ENCODE measurements around the gene HOXC12.

Gene HOXC12

DNA sequence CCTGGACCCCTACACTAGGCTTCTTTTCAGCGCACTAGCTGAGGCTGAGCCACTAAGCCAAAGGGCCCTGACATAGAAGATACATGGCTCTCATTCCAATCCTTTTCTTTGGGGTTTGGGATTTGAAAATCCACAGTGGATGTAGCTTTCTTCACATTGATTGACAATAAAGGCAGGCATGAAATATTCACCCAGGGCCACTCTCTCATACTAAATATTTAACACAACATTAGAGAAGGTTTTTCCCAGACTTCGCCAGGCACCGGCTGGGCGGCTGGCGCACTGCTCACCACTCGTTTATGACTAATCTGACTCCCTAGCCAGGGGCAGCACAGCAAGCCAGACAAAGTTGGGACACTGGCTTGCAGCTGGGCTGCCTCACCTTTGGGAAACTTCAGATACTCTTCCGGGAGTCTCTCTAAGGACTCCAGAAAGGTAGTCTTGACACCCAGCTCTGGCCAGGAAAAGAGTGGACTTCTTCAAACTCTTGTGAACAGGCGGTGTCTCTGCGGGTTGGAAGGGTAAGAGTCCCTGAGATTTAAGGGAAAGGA, 17.5 kb downstream of the HOXC12 start:
- no peak for DNase-seq (ENCODE audit: low read depth in 3 of 3)

DNA sequence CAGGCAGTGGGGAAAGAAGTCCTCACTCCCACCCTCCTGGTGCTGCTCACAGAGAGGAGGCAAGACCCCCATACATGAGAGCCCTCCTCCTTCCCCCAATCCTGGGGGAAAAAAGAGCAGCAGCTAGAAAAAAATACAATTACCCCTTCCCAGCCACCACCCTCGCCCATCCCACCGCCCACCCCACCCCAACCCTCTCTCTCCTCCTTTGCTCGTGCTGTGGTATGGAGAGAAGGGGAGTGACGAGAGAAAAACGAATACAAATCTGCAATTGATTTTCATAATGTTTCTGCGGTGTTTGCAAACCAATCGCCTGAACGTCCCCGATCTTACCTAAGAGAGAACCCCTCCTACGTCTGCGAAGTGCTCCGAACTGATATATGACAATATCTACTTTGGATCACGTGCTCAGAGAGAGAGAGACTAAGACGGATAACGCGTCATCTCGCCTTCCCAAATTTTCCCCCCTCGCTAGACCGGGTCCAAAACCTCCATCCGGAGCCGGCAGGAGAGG, 18.1 kb downstream of the HOXC12 start, which contains the start of gene HOXC11:
TSS of gene HOXC11 (plus strand) at position 405 of the 514 bp plus-strand sequence. CDS start 116 bp downstream, outside the sequence.
- no peak for DNase-seq (ENCODE audit: low read depth in 3 of 3)

DNA sequence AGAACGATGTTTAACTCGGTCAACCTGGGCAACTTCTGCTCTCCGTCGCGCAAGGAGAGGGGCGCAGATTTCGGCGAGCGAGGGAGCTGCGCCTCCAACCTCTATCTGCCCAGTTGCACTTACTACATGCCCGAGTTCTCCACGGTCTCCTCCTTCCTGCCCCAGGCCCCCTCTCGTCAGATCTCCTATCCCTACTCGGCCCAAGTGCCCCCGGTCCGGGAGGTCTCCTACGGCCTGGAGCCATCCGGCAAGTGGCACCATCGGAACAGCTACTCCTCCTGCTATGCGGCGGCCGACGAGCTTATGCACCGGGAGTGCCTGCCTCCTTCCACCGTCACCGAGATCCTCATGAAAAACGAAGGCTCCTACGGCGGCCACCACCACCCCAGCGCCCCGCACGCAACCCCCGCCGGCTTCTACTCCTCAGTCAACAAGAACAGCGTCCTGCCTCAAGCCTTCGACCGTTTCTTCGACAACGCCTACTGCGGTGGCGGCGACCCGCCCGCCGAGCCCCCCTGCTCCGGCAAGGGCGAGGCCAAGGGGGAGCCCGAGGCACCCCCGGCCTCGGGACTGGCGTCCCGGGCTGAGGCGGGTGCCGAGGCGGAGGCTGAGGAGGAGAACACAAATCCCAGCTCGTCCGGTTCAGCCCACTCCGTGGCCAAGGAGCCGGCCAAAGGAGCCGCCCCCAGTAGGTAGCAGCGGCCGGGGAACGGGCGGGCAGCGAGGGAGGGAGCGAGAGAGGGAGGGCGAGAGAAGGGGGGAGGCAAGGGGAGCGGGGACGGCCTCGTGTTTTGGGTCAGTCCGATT, 18.7 kb downstream of the HOXC12 start:
- DNase-seq (ENCODE audit: low read depth in 3 of 3), result no peak

DNA sequence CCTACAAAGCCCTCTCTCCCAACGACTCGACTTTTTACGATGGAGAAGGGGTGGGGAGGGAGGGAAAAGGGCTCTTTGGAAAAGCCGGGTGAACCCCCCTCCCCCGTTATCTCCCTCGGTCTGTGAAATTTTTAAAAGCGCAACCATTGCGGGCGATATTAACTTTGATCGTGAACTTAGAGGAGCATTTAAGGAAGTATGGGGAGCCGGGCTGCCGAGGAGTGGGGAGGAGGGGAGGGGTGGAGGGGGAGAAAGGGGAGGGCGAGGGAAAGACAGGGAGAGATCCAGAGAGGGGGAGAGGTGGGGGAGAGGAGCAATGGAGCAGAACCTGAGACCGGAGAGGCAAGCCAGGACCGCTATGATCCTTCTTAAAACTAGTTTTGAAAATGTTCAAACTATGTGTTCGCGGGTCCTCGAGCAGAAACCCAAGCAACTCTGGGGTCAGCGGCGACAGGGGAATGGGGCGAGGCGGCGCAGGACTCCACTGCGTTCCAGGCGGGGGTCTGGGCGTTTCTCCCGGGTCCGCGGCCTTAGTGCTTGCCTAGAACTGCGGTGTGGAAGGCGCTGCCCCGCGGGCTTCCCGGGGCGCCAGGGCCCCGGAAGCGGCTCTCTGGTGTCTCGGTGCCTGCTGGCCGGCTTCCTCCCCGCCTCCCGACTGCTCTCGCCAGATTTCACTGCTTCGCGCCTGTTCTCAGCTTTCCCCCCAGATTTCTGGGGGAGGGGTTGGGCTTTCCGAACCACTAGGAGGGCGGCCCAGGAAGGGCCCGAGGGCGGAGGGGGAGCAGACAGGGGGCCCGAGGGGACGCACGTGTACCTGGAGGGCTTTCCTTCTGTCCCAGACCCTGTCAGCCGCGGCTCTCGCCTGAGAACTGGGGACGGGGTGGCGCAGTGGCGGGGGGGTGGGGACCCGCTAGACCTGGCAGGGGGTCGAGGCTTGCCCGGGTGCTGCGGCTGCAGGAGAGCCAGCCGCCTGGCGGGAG, 19.7 kb downstream of the HOXC12 start, which contains the start of gene HOTAIR:
TSS of gene HOTAIR (minus strand) at position 871 of the 980 bp plus-strand sequence.
- DNase-seq (ENCODE audit: low read depth in 3 of 3), result no peak

DNA sequence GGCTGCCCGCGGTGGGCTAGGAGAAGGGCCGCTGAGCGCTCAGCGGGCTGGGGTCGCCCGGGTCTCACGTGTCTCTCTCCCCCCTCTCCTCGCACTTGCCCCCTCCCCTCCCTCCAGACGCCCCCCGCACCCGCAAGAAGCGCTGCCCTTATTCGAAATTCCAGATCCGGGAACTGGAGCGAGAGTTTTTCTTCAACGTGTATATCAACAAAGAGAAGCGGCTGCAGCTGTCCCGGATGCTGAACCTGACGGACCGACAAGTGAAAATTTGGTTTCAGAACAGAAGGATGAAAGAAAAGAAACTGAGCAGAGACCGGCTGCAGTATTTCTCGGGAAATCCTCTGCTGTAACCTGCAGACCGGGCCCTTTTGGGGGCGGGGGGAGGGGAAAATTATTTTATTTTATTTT, 20.4 kb downstream of the HOXC12 start:
- DNase-seq (ENCODE audit: low read depth in 3 of 3), result no peak

DNA sequence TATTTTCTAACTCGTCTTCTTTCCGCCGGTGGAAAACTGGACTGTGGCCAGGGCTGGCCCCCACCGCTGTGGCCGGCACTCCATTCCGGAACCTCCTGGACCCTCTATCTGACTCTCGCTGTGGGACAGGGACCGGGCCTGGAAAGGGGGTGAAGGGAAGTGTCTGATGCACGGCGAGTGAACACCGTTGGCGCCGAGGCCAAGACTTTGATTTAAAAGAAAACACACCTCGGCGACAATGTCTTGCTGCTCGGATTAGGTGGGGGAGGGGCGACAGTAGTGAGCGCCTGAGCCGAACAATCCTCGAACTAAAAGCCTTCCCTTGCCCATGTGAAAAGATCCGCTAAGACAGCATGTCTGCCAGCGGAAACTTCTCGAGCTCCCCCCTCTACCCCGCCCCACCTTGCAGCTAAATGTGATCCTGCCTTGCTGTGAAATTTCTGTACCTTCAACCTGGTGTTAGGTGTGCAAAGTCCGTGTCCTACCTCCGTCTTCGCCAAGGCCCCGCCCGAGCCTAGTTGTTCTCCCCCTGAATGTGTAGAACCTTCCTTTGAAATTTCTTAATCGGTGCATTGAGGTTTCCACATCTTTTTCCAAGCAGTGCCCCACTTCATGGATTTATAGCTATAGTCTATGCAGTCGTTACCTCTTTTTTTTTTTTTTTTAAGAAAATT, 20.9 kb downstream of the HOXC12 start:
- DNase-seq (ENCODE audit: low read depth in 3 of 3), result no peak

DNA sequence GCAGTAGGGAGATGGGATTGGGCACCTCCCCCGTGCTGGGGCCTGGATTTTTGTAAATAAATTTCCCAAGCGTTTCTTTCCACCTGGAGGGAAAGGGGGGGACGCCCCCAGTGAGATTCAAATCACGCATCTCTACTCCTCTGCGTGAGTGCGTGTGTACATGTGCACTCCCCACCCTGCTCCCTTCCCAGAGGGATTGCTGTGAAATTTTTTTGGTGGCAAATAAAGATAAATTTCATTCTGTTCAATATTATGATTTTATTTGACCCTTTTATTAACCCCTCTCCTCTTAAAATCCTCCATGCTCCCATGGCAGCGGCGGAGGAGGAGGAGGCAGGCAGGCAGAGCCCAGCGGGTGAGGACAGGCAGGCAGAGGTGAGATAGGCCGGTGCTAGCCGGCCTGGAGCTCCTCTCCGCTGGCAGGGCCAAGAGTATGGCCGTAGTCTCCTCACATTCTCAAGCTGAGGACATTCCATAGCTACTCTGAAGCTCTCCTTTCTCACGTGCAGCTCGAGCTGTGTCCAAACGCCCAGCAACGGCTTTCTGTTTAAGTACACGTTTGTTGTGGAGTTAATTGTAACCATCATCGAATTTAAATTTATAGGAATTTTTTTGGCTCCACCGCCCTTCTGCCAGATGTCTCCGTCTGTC, 21.6 kb downstream of the HOXC12 start:
- DNase-seq (ENCODE audit: low read depth in 3 of 3), result no peak

DNA sequence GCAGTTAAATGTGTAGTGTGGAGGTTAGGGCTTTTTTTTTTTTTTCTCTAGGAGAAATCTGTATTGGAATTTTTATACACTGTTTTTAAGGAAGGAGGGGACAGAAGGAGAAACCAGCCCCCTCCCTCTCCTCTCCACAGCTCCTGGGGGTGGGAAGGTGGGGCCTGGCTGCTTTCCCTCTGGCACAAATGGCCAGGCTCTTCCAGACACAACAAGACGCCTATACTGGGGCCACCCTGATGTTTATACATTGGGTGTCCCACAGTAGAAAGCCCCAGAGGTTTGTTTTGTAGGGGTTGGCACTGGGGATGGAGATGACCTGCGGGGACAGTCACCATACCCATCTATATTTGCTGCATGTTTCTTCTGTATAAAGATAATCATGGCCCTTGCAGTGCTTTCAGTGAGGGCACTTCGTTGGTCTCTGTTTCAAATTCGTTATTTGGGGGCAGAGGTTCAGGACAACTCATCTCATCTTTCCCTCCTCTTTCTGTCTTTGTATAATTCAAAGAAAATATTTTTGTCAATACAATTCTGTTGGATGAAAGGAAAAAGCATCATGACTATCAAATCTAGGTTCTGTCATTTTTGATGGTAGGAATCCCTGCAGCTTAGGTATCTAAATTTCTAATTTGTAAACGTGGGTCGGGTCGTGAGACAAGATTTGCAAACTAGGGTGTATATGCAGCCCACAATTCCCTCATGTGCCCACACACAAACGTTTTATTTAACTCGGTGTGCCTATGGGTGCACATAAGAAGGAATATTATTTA, 22.3 kb downstream of the HOXC12 start:
- no peak for DNase-seq (ENCODE audit: low read depth in 3 of 3)

DNA sequence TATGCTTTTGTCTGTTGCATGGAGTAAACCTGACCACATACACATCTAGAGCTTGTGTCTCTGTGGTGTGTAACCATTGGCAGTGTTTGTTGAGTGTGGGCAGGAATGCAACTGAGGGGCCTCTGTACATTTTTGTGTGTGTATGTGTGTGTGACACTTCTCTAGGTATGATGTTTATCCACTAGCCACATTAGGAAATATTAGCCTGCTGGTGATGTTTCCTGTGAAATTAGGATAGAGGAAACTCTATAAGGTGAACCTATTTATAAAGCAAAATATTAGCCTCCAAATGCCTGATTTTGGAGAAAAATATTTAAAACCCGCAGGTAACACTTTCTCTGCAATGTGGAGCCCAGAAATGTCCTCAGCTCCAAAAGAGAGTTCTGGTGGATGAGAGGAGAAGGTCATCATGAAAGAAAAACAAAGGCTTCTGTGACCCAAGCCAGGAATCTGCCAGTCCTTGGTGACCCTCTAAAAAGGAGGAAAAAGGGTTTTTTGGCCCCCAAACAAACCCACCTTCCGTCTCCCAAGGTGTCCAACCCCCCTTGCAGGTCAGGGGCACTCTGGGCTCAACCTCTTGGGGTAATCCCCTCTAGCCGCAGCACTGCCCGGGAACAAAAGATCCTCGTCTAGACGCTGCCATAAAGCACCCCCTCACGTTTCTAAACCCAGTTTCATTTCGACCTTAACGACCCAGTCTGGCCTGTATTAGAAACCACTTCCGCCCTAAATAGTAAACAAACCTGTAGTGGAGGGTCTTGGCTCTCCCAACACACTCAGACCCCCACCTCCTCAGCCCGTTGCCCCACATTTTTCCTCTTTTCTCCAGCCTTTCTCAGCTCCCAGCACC, 23.1 kb downstream of the HOXC12 start:
- DNase-seq (ENCODE audit: low read depth in 3 of 3), result no peak

DNA sequence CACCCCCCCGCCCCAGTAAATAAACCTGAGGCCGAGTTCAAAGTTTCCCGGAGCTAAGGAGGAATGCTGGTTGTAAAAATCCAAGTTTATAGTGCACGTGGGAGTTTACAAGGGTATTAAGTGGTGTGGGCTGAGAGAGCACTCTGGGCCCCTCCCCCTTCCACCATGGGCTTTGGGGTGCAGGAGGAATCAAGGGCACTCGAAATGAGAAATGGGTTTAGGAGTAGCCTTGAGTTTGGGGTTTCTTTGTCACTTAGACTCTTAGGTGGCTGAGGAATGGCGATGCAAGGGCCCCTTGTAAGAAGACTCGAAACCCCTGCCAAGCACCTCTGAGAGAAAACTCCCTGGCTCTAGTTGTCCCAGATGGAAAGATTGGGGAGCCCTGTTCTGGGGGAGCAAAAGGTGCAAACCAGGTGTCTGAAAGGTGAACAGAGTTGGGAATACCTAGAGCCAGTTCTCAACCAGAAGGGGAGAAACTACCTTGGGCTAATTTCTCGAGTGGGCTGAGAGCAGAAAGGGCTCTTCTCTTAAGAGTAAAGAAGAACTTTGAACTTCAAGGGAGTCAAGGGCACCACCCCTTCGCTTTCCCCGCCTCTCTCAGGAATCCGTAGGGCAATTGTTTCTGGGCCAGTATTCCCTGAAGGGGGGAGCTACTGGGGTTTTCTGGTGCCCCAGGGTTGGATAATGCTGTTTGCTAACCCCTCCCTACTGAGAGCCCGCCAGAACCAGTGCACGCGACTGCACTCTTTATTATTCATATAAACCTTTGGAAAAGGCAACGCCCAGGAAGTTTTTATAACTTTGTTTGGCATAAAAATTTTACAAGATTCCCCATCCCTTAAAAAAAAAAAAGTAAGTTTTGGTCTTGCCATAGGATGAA, 24.0 kb downstream of the HOXC12 start:
- DNase-seq (ENCODE audit: low read depth in 3 of 3), result no peak

DNA sequence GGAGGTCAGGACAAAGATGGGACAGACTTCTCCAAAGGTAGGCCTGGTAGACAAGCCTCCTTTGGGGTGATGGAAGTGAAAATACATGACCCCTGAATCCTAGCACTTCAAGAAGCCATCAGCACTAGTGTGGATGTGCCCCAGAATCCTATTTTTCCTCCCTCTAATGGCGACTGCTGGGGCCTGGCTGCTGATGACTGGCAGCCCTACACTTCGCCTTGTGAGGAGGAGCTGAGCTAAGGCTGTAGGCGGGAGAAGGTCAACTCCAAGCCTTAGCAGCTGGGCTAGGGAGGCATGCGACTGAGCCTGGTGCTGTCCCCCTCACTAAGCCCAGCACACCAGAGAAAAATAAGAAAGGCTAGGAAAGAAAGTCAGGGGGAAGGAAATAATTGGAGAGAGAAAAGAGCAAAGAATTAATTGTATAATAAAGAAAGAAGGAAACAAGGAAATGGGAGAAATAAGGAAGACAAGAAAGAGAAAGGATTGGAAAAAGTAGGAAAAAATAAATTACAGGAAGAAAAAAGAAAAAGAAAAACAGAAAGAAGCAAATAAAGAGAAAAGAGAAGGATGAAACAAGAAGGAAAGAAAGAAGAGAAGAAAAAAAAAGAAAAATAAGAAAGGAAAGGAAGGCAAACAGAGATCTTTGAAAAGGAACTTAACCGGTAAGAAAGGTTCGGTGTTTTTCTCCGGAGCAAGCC, 25.6 kb downstream of the HOXC12 start:
- no peak for DNase-seq (ENCODE audit: low read depth in 3 of 3)

DNA sequence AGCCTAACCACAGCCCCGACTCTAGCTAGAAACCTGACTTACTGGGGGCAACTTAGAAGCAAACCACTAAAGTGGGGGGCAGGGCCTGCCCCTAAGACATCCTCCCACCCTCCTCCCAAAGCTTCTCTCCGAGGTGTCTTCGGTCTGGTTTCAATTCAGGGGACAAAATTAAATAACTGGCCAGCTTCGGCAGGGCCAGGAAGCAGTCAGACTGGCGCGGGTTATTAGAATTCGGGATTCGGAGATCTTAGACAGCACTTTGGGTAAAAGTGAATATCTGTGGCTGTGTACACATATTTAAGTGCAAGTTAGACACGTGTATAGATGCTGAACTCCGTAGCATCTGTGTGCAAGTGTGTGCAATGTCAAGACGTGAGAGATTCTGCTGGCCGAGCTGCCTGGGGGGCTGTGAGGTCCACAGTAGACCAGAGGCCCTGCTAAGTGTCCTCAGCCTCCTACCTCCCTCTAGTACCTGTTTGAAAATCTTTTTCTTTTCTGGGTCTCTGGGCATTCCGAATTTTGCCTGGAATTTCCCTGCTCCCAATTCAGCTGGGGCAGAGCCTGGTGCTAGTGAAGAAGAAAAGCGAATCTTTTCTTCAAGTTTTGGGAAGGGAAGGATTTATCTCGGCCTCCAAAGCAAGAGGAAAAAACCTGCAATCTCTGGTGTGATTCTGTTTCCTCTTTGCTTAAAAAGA, 26.2 kb downstream of the HOXC12 start:
- no peak for DNase-seq (ENCODE audit: low read depth in 3 of 3)

DNA sequence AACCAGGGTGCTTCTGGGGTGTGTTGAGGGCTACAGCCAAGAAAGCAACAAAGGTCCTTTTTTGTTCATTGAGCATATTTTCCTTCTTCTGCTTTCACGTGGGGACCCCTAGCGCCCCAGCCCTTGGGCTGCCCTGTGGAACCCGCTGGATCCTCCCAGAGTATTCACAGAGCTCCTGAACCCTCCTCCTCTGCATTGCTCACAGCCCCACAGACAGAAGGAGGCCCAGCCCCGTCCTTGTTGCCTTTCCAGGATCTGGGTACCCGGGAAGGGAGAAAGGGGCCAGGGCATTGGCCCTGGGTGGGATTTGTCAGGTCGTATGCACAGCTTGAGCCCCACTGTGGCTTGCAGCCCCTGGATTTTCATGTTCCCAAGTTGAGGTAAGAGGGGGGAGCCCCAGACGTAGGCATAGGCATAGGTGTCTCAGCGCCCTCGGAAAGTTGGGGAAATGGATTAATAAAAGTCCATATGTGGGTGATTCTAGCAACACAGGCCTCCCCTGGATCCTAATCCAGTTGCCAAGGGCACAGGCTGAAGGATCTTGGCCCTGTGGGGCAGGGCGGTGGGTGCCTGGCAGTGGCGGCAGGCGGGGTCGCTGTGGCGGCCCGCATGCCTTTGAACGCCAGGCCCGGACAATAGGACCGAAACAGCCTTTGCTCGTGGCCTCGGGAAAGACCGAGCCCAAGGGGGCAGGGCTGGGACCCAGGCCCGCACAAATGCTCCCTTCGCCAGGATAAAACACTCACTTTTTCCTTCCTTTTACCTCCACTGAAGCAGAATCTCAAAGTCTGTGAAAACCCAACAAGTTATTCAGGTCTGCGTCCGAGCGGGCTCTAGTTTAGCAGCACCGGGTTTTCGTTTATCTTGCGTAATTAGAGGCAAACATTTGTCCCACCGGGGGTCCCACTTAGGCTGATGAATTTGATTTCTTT, 27.2 kb downstream of the HOXC12 start:
- no peak for DNase-seq (ENCODE audit: low read depth in 3 of 3)

DNA sequence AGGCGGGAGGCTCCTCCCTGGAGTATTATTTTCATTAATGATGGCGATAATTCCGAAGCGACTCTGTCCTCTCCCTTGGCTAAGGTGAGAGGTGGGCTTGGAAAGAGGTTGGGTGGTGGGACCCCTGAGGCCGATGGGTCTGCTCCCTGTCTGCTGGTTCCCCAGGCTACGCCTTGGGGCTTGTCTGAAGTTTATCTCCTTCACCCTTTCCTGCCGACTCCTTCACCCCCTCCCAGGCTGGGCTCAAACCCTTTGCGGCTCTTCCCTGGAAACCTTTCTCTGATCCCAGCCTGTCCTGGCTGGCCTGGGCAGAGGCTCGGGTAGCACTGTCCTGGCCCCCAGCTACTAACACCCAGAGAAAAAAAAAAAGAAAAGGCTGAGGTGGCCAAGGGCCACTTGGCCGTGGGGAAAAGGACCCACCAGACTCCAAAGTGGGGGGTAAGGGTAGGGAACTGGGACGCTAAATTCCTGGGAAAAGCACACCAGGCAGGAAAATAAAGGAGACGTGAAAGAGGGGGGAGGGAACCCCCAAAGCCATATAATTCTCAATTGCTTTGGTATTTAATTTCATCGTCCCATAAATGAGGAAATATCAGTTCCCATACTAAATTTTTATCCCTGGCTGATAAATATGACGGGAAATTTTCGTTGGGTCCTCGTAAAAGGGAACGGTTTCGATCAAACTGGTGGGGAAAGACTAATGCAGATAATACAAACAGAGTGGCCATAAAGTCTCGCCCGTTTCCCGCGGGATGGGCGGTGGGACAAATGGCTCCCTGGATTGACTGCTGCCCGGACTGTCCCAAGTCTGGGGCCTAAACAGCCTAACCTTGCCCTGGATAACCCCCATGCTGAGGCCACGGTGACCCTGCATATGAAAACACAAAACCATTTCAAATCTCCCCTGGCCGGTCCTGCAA, 28.2 kb downstream of the HOXC12 start:
- DNase-seq (ENCODE audit: low read depth in 3 of 3), result no peak

DNA sequence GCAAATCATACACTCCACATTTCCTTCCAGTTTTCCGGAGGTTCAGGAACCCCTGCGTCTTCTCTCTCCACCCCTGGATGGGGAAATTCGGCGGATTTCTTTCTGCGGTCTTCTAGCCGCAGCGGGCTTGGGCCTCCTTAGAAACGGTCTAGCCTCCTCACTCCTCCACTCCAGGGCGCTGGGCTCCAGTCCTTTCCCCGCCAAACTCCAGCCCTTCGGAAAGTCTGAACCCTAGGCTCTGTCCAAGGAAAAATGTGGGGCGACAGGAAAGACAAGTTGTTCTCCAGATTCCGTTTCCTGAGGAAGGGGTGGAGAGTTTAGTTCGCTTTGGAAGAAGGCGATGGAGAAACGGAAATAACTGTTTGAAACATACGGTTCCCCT, 28.9 kb downstream of the HOXC12 start:
- DNase-seq (ENCODE audit: low read depth in 3 of 3), result no peak
